ENCODE data around the gene CRACDL.

GRCh38 chr2:98750593-98751282 is 185.3 kb downstream of the CRACDL start:
- TF ChIP-seq CTCF (IDR thresholded peaks at IDR 0.05) (no peak), POLR2A (IDR thresholded peaks at IDR 0.05) (no peak), EP300 (IDR thresholded peaks at IDR 0.05) (no peak)
